Central memory CD4-positive, alpha-beta T cell (primary cell): ENCODE data around the gene PRRG3.

Experiments used
- DNase-seq: peaks from one replicate; pipeline ENCODE4 v3.0.0; 2022

The PRRG3 gene

GRCh38 chrX:151710457-151710856 lies 15.2 kb downstream of the PRRG3 start:
- no peak for DNase-seq

- no peak for DNase-seq
Measured at GRCh38 chrX:151711154-151711553, 15.9 kb downstream of the PRRG3 start.

- DNase-seq = no peak
Measured at GRCh38 chrX:151711787-151712186, 16.5 kb downstream of the PRRG3 start.

- DNase-seq = no peak
Measured at GRCh38 chrX:151712253-151712652, 17.0 kb downstream of the PRRG3 start.

GRCh38 chrX:151713849-151714248 lies 18.6 kb downstream of the PRRG3 start:
- no peak for DNase-seq

- no peak for DNase-seq
Measured at GRCh38 chrX:151714362-151714761, 19.1 kb downstream of the PRRG3 start.

GRCh38 chrX:151715752-151716151 lies 20.5 kb downstream of the PRRG3 start, which contains the start of gene FATE1:
FATE1 (plus strand) TSS chrX:151716035; CDS start chrX:151716120, 85 bp downstream.
- DNase-seq = no peak

- DNase-seq = no peak
Measured at GRCh38 chrX:151722241-151722846, 27.1 kb downstream of the PRRG3 start.

GRCh38 chrX:151723156-151723760 lies 28.0 kb downstream of the PRRG3 start:
- no peak for DNase-seq

GRCh38 chrX:151724563-151725337 lies 29.5 kb downstream of the PRRG3 start:
- DNase-seq = no peak

- no peak for DNase-seq
Measured at GRCh38 chrX:151725338-151725614, 30.0 kb downstream of the PRRG3 start.

- no peak for DNase-seq
Measured at GRCh38 chrX:151726751-151727150, 31.5 kb downstream of the PRRG3 start.

GRCh38 chrX:151727346-151727745 lies 32.1 kb downstream of the PRRG3 start:
- no peak for DNase-seq

GRCh38 chrX:151729056-151729725 lies 33.9 kb downstream of the PRRG3 start:
- no peak for DNase-seq

GRCh38 chrX:151734446-151734845 lies 39.2 kb downstream of the PRRG3 start, which contains the start of gene CNGA2:
CNGA2 (plus strand) TSS chrX:151734746; CDS start chrX:151738484, 3,738 bp downstream.
- DNase-seq = no peak

GRCh38 chrX:151735219-151735618 lies 40.0 kb downstream of the PRRG3 start:
- no peak for DNase-seq

- DNase-seq = no peak
Measured at GRCh38 chrX:151736685-151737084, 41.4 kb downstream of the PRRG3 start.

GRCh38 chrX:151737494-151737893 lies 42.2 kb downstream of the PRRG3 start:
- DNase-seq = no peak

GRCh38 chrX:151738751-151739150 lies 43.5 kb downstream of the PRRG3 start:
- no peak for DNase-seq

- no peak for DNase-seq
Measured at GRCh38 chrX:151741606-151742005, 46.3 kb downstream of the PRRG3 start.

GRCh38 chrX:151742311-151742710 lies 47.1 kb downstream of the PRRG3 start:
- no peak for DNase-seq

GRCh38 chrX:151743651-151744470 lies 48.6 kb downstream of the PRRG3 start:
- no peak for DNase-seq

GRCh38 chrX:151745651-151746050 lies 50.4 kb downstream of the PRRG3 start:
- DNase-seq = no peak
